ENCODE results near the gene TMX3.

The TMX3 gene, protein sequence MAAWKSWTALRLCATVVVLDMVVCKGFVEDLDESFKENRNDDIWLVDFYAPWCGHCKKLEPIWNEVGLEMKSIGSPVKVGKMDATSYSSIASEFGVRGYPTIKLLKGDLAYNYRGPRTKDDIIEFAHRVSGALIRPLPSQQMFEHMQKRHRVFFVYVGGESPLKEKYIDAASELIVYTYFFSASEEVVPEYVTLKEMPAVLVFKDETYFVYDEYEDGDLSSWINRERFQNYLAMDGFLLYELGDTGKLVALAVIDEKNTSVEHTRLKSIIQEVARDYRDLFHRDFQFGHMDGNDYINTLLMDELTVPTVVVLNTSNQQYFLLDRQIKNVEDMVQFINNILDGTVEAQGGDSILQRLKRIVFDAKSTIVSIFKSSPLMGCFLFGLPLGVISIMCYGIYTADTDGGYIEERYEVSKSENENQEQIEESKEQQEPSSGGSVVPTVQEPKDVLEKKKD

DNA sequence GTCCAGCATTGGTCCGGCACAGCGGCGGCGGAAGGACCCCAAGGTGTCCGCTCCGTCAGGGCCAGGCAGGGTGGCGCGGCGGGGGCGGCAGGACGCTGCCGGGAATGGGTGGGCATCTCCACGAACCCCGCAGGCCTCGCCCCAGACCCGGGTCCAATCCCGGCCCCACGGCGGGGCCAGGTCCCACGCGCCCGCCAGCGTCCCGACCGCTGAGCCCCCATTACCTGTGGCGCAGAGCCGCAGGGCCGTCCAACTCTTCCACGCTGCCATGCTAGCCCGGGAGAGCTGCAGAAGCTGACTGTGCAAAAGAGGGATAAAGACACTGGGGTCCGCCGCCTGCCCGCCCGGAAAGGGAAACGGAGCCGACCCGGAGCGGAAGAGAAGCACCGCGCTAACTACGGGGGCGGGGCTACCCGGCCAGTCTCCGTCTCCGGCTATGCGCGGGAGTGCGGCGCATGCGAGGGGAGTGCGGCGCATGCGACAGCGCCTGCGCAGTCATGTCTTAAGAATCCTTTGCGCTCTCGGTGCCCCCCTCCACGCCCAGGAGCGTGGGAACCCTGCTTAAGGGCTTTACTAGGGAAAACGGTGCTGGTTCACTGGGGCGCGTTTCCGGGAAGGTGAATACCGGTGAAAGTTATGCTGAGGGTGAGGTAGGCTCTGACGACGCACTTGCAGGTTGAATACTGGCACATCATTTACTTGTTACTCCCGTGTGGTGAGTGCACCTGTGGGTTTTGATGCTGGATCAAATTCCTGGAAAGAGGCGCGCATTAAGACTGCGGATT is at the start of gene TMX3:
TMX3 (minus strand) TSS at position 397 of the 785 bp plus-strand sequence; CDS start at position 270, 127 bp downstream.
- peak; percentile 90 for DNase-seq

DNA sequence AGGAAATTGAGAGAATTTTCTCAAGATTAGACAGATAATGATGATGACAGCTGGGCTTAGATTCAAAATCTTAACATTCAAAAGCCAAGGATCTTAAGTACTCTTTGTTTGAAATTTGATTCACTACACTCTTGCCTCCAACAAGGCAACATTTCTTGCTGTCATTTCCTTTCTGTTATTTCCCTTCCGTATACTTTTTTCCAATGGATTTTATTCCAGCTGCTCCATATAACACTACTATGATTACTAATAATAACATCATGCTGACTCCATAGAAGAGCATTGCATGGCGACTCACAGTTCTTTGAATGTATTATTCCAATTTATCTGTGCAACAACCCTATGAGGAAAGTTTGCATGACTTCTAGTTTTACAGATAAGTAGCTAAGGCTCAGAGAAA is 49.1 kb upstream of the TMX3 start:
- DNase-seq, result no peak

DNA sequence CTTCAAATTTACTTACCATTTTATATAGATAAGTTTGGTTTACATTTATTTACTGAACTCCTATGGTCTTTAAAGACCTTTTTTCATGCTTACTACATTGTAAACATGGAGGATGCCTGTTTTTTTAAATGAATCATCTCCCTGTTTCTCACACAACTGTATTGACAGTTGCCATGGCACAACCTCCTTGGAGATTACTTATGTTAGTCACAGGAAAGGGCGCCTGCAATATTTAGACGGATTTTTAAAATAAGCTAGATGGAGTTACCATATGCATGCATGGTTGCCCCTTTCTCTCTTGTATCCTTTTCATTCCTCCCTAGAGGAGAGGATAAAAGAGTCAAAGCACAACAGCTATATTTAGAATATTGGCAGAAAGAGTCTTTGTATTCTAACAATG is 48.2 kb upstream of the TMX3 start:
- no peak for DNase-seq

DNA sequence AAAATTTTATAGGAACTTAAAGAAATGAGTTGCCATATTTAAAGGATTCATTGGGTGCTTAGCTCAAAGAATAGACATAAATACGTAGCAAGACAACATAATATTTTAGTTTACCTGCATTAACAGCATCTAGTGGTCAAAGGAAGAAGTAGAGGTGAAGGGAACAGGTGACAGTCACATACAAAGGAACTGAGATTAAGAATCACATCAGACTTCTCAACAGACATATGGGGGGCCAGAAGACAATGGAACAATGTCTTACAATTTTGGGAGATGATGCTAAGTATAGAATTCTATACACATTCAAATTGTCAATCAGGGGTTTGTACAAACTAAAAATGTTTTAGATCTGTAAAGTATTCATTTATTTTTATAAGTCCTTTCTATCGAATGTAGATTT is 44.4 kb upstream of the TMX3 start:
- no peak for DNase-seq

DNA sequence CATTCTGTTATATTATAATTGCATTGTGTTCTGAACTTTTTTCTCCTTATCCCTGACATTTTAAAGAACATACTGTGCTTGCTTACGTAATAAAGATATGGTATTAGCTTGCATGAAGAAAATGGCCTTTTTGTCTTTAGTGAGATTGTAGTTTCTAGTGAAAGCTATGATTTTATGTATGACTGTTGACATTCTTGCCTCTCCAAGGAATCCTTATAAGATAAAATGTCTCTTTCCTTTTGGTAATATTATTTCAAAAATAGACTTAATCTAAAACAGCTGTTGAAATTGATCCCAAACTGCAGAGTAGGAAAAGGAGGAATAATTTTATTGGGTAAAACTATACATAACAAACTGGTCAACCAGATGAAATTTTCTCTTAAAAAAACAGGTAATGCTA is 42.2 kb upstream of the TMX3 start:
- DNase-seq, result no peak

DNA sequence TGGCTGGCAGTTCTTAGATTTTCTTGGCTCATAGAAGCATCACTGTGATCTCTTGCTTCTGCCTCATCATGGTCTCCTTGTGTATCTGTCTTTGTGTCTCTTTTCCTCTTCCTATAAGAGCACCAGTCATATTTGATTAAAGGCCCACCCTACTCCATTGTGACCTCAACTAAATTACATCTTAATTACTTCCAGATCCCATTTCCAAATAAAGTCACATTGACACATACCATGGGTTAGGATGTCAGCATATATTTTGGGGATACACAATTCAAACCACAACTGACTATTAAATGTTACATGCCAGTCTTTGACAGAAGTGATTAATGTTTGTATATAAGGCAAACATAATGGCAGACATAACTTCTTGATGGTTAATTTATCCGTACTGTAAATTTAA is 27.3 kb upstream of the TMX3 start:
- no peak for DNase-seq

DNA sequence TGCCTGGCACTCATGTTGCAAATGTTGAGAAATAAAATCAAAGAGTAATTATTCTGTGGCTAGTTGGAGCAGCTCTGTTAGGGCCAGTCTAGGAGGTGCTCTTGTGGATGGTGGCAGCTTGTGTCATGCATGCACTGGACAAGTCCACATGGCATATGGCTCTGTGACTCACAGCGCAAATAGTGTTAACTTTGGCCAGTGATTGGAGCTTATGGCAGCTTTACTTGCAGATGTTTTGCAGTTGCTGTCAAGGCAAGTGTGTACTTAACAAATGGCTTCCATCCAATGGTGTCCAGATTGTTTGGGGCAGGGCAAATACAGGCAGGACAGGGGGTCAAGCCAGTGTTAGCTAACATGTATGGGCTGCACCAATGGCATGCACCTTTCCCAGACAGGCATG is 26.1 kb upstream of the TMX3 start:
- DNase-seq, result peak; percentile 29

DNA sequence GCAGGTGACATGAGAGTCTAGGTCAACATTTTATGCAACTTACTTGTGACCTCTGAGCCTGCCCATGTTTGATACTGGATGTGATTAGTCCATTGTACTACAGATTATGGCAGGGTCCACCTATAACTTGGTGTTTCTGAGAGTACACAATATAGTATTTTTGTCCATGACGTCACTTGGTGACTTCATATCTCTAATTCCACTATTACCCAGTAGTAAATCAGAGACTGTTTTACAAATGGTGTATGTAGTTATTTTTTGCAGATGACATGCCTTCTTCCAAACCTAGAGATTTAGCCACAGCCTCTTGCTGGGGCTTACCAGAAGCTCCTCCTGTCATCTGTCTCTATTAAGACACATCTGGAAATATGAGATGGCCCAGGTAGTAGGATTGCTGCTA is 24.6 kb upstream of the TMX3 start:
- DNase-seq, result no peak

DNA sequence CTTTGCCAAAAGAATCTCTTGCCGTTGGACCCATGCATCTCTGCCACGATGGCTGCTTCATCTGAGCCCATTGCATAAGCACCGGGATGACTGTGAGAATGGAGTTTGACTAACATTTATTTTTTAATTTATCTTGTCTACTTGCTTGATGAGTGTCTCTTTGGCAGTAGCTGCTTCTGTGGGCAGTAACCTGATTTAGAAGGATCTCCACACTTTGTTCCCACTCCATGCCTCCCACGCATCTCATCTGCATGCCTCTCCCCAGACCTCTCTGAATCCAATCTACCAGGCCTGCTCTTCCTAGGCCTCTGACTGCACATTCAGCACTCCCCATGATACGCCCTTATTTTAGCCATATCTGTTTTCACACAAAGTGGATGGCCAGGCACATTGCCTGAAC is 23.7 kb upstream of the TMX3 start:
- no peak for DNase-seq

DNA sequence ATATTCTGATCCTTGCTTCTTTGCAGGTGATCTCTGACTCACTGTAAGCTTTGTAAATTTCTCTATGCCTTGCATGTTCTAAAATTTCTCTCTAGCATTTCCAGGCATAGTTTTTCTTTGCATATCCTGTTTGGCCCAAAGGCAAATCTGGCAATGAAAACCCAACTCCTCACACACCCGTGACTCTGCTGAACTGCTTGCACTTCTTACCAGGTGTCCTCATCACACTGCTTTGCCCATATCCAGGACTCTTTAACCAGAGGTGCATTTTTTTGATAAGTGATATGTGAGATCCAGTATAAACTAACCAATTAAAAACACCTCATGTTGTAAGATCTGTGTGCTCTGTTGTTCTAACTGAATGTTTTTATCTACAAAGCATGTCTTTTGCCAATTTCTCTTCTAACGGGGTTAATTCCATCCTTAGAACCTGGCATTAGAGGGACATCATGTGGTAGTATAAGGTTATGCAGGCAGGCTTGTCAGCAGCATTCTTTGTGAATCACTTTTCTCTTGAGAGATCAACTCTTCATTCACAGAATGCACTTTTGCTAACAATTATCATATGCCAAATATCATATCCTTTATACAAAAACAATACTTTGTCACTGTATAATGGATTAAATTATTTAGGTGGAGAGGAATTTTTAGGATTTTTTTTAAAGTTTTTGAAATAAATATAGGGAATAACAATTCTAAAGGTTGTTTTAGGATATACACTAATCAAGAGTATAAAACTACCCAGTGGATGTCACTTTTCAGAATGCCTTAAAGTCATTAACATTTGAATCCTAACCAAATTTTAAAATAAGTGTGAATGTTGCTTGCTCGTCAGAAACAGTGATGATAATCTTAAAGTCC is 20.8 kb upstream of the TMX3 start:
- no peak for DNase-seq

DNA sequence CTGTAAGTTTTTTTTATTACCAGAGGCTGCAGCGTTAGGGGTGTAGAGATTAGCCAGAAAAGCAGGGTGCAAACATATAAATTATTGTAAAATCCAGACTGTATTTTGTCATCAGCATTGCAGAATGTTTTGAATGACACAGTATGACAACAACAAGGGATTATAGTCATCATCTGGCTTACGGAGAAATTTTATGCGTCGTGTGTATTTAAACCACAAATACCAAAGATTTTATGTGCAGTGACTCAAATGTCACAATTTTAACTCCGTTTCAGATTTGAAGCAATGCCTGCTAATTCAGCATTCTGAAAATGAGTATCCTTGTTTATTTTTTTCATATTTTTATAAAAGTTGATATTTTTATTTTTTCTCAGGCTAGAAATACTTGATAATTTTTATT is 19.4 kb upstream of the TMX3 start:
- DNase-seq, result no peak

DNA sequence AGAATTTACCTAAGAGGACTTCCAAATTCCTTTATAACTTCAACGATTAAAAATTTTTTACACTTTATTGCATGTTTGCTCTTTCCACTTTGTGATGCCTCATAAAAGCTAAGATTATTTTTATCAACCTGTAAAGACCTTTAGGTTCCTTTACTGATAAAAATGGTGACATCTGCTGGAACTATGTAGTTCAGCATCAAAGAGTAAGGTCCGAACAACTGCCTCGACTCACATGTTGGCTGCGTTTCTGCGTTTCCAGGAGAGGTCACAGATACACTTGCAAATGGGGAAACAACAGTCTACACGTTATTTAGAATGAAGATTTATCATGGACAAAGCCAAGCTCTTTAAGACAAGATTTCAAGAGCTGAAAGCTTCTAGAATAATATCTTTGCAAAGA is 18.8 kb upstream of the TMX3 start:
- no peak for DNase-seq

DNA sequence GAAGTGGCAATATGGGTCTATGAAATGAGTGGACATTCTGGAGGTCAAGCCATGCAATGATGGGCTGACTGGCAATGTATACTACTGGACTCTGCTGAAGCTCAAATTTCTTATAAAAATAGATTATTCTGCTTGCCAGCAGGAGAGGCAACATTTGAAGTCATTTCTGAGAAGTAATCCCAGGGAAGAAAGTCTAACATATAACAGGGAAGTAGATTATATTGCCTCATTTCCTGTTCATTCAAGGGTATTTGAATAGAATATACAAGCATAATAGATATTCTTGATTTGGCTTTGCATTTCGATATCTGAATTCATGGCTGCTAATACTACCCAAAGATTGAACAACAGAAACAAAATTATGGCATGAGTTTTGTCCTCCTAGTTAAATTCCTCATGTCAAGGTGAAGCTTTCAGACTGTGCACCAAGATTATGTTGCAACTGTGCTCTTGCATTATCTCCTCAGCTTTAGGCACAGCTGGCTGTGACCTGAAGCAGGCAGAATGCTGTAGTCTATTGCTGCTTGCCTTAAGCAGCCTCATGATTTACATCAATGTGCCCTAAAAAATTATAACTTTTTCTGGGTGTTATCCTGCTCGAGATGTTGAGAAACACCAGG is 13.3 kb upstream of the TMX3 start:
- DNase-seq, result no peak

DNA sequence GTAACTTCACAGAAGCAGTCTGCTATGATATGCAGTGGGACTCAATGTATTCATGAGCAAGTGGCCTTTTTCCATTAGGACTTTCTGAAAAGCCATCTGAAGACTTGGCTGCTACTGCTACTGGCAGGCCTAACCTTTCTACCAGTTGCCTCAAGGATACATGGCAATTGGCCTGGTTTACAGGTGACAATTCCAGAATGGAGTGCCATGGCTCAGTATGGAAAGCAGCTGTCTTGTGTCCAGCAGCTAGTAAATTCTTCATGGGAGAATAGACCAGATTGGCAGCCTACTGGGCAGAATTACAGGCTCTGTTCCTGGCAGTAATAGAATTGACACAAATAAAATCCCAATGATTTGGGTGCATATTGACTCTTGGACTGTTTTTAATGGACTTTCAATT is 12.6 kb upstream of the TMX3 start:
- no peak for DNase-seq

DNA sequence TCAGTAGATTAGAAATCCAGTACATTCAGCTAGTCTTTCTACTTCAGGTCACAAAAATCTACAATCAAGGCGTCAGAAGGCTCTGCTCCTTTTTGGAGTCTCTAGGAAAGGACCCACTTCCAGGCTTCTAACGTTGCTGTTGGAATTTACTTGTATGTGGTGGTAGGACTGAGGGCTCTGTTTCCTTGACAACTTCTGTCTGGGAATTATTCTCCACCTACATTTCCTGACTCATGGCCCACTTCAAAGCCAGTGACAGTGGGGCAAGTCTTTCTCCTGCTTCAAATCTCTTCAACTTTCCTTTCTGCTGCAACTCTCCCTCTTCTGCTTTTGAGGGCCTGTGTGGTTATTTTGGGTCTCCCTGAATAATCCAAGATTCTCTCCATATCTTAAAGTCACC is 10.4 kb upstream of the TMX3 start:
- no peak for DNase-seq

DNA sequence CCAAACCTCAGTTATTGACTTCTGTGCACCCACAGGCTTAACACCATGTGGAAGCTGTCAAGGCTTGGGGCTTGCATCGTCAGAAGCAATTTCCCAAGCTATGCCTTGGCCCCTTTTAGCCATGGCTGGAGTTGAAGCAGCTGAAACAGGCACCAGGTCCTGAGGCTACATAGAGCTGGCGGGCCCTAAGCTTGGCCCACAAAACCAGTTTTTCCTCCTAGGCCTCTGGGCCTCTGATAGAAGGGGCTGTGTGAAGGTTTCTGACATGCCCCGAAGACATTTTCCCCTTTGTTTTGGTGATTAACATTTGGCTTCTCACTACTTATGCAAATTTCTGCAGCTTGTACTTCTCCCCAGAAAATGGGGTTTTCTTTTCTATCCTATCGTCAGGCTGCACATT is 9.1 kb upstream of the TMX3 start:
- no peak for DNase-seq

DNA sequence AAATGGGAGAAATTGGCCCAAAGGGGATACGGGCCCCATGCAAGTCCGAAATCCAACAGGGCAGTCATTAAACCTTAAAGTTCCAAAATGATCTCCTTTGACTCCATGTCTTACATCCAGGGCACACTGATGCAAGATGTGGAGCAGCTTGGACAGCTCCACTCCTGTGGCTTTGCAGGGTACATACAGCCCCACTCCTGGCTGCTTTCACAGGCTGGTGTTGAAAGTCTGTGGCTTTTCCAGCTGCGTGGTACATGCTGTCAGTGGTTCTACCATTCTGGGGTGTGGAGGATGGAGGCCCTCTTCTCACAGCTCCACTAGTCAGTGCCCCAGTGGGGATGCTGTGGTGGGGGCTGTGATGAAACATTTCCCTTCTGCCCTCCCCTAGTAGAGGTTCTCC is 8.6 kb upstream of the TMX3 start:
- DNase-seq, result no peak

DNA sequence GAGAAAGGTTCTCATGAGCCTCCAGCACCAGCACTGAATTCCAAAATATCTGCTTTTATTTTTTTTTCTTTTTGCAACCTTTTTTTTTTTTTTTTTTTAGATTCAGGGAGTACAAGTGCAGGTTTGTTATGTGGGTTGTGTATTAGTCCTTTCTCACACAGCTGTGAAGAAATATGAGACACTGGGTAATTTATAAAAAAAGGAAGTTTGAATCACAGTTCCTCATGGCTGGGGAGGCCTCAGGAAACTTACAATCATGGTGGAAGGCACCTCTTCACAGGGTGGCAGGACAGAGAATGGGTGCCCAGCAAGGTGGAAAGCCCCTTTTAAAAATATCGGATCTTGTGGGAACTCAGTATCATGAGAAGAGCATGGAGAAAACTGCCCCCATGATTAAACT is 7.9 kb upstream of the TMX3 start:
- no peak for DNase-seq

DNA sequence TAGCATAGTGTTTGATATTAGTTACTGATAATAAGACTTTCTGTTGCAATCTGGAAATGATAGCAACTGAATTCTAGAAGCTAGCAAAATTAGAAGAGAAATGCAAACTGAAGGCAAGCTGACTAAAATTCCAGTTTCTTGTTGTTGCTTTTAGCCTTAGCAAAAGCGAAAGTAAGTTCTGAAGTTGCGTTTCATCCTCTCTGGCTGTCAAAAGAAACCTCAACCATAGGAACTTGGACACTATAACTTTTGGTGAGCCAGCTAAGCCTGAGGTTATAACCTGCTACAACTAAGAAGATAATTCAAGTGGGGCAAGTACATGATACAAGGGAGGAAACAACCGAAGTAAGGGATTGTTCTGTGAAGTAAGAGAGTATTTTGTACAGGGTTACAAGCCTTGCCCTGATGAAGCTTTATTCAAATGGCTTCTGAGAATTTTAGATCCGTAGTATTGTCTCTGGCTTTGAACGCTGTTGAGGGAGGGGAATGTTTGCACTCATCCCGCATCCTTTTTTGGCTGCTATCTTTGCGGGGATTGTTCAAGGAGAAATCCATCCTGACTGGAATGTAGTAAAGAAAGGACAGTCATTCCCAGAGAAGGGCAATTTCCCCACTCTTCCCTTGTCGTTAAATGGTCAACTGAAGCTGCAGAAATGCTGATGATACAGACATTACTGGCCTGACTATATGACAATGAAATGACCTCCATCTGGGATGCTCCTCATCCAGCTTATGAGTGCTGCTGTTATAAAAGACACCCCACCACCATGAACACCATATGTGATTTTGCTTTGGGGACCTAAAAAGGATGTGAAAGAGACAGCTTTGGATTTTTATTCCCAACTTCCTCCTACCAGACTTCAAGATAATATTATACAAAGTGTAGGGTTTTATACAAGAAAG is 7.0 kb upstream of the TMX3 start:
- no peak for DNase-seq

DNA sequence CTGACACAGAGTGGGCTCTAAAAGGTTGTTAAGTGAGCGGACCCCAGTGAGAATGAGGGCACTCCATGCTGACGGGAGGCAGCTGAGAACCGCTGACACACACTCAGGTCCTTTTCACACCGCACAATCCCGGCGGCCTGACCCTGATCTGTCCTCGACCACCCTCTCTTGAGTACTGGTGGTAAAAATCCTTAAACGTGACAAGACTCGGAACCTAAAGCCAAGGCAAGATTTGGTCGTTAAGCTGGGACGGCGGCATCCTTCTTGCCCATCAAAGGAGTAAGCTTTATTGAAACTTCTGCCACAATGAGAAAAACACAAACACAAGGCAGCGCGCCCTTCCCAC is 569 bp downstream of the TMX3 start:
- no peak for DNase-seq

DNA sequence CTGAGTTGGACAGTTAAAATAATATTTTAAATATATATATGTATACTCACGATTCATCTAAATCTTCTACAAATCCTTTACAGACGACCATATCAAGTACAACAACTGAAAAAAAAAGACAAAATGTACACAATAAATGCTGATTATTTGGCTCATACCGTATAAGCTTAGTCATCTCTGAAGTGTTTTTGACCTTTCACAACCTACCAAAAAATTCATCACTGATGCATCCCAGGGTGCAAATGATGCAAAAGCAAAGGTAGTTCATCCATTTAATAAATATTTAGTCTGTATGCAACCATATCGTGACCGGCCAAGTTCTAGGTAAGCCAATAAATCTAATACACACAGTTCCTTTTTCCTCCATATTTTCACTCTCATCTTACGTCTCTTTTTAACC is 1.1 kb downstream of the TMX3 start:
- DNase-seq, result no peak

DNA sequence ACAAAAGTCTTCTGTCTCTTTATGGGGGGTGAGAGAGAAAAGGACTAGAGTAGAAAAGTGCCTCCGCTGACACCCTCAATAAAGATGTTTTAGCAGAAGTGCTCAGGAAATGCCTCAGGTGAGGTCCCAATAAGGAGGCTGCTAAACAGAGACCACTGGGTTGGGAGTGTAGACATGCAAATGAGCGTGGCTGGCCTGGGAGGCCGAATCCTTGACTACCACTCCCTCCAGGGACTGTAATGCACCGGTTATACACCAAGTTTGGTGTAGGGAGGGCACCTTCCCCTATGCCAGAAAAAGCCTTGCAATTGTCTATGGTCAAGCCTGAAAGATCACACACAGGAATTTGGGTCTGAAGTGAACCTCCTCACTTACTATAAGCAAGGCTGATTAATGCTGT is 1.8 kb downstream of the TMX3 start:
- DNase-seq, result no peak

All from DMS 273 treated with DMSO at 0.1 percent for 48 hours (cell line).